Measurements from ENCODE around the gene THSD4. TPM values are rescaled to one million over a fixed set of nuclear protein-coding genes. Genes with fewer than 3 reads are reported as not detected.

THSD4 gene
- total and polyA plus RNA-seq, 2 of the 4 experiments (the other 2 are of a cell fraction) = 25.5 to 31.1 TPM

DNA sequence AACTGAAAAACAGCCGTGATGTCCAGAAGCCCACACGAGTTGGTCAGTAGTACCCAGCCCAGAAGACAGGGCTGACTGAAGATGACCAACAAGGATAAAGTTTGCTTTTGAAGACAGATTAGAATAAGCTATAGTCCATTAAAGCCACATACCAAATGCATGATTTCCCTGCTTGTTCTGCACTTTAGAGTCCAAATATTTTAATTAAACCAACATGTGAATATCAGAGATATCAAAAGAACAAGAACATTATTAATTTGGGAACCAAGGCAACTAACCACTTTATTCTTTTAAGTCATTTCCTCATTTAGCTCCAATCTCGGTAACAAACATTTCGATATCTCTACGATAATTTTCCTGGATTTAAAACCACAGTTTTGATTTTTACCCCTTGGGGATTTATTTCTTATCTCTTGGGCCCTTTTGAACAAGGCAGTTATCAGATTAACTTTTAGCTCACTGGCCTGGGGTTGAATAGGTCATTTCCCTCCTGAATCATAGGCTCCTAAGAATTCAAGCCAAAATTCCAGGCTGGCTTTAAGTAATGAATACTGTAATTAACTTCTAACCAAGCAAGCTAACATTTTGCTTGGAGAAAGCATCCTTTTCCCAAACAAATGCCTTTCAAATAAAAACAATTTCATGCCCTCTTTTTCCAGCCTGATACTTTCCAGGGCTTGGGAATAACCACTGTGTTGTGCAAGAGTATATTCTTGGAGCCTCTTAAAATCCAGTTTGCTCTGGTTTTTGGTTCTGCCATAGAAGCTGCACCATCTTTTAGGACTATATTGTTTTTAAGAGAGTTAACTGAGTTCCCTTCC, 592.2 kb downstream of the THSD4 start:
- H3K23ac ChIP-seq (ENCODE audit: low read depth, low read length) = peak overlapping the region; percentile 80
- DNase-seq = peak; percentile 41
- H2AFZ ChIP-seq (replicated peaks; ENCODE audit: low read length, poor library complexity) = no peak overlapping the region
- BruUV-seq (replicated peaks) = no TSS peak
- peak overlapping the region; percentile 75 for H3K4ac ChIP-seq (ENCODE audit: low read depth, low read length)
- dilution Hi-C loops (cut with HindIII; ENCODE audit: low sequenced_read_pairs, unreplicated experiment) (no loop called here), intact Hi-C loops (cut with micrococcal nuclease) (no loop called here), in situ Hi-C loops (cut with MboI; ENCODE audit: low sequenced_read_pairs) (no loop called here)
- H2BK120ac ChIP-seq (ENCODE audit: low read depth, low read length) = peak overlapping the region; percentile 70
- no peak overlapping the region for H2AK9ac ChIP-seq (replicated peaks; ENCODE audit: low read depth, low read length, poor library complexity)
- H3K4me2 ChIP-seq (ENCODE audit: low read depth, low read length) = peak overlapping the region; percentile 37; the same call in 1 of the 2 replicates
- peak overlapping the region; percentile 96; the same call in 1 of the 2 replicates for H3K27ac ChIP-seq (ENCODE audit: insufficient read depth, low read length)
- H2BK5ac ChIP-seq (ENCODE audit: low read depth, low read length, poor library complexity, severe bottlenecking) = peak overlapping the region; percentile 37
- WGBS, 2 experiments (ENCODE audit: extremely low coverage in 2 of 2, insufficient read length in 1 of 2) = 52% methylated on average over 5 of the region's 5 CpGs; no CpG with 5 or more reads in 1 of the 2 experiments
- H4K20me1 ChIP-seq (ENCODE audit: insufficient read depth, low read length) = peaks cover 5% of the 10 kb centered on the region; the same call in 1 of the 2 replicates
- H3K36me3 ChIP-seq (ENCODE audit: control insufficient read depth, insufficient read depth, low read length) = no peaks in the 10 kb centered on the region
- peak; percentile 56 for ATAC-seq (ENCODE audit: low read depth)
- H4K91ac ChIP-seq (ENCODE audit: insufficient read depth, low read depth, low read length) = peak overlapping the region; percentile 81
- peak overlapping the region; percentile 81 for H2AK5ac ChIP-seq (ENCODE audit: low read depth, low read length)
- ChIA-PET POLR2A (ENCODE audit: unreplicated experiment) (no interaction called here), CTCF (no interaction called here)
- peak overlapping the region; percentile 70; the same call in 1 of the 2 replicates for H3K14ac ChIP-seq (replicated peaks; ENCODE audit: low read depth, low read length)
- no peaks in the 10 kb centered on the region for H3K27me3 ChIP-seq (ENCODE audit: control insufficient read depth, insufficient read depth, low read length)
- no peak overlapping the region for H3K9ac ChIP-seq (ENCODE audit: low read depth, low read length)
- peak overlapping the region; percentile 86 for H2BK20ac ChIP-seq (ENCODE audit: low read depth, low read length)
- TF ChIP-seq CHD1 (IDR thresholded peaks at IDR 0.05; ENCODE audit: low read depth, low read length) = no peak
- no peak for TF ChIP-seq RFX5 (IDR thresholded peaks at IDR 0.05; ENCODE audit: low read depth, low read length)
- TF ChIP-seq CEBPB (IDR thresholded peaks at IDR 0.05; ENCODE audit: low read depth, low read length) = peak; percentile 75
- no peak for TF ChIP-seq SMC3 (IDR thresholded peaks at IDR 0.05; ENCODE audit: low read depth, low read length)
- TF ChIP-seq RAD21 (IDR thresholded peaks at IDR 0.05; ENCODE audit: low read length) = no peak
- H3K4me1 ChIP-seq (ENCODE audit: control insufficient read depth, insufficient read depth, low read length) = peaks cover 29% of the 10 kb centered on the region
- peak overlapping the region; percentile 26; the same call in 2 of the 3 replicates for H2BK15ac ChIP-seq (ENCODE audit: low read depth, low read length)
- no peaks in the 10 kb centered on the region for H3K9me3 ChIP-seq (ENCODE audit: control insufficient read depth, insufficient read depth, low read length)
- H4K8ac ChIP-seq (ENCODE audit: low read depth in 2 of 2, low read length in 2 of 2) = peak overlapping the region in 1 of 2 experiments; percentile 44; a peak in 1 of 4 replicates
- no peak overlapping the region; the same call in 1 of the 2 replicates for H3K56ac ChIP-seq (ENCODE audit: extremely low read depth, insufficient read depth, low read length)
- H3K18ac ChIP-seq (ENCODE audit: low read depth, low read length) = peak overlapping the region; percentile 81
- H3K4me3 ChIP-seq (ENCODE audit: insufficient read depth, low read depth, low read length) = no peak overlapping the region
- peak overlapping the region; percentile 65 for H4K5ac ChIP-seq (ENCODE audit: low read depth, low read length)
- peaks cover 0 to 27% of the 10 kb centered on the region in 2 experiments; a peak in 2 of 4 replicates for H3K79me1 ChIP-seq (ENCODE audit: low read depth in 1 of 2, low read length in 2 of 2)
- H3K9me1 ChIP-seq (ENCODE audit: insufficient read depth, low read length) = peaks cover 24% of the 10 kb centered on the region

Data from IMR-90 (cell line).